ENCODE measurements around the gene SH2B2.

SH2B2 gene

DNA sequence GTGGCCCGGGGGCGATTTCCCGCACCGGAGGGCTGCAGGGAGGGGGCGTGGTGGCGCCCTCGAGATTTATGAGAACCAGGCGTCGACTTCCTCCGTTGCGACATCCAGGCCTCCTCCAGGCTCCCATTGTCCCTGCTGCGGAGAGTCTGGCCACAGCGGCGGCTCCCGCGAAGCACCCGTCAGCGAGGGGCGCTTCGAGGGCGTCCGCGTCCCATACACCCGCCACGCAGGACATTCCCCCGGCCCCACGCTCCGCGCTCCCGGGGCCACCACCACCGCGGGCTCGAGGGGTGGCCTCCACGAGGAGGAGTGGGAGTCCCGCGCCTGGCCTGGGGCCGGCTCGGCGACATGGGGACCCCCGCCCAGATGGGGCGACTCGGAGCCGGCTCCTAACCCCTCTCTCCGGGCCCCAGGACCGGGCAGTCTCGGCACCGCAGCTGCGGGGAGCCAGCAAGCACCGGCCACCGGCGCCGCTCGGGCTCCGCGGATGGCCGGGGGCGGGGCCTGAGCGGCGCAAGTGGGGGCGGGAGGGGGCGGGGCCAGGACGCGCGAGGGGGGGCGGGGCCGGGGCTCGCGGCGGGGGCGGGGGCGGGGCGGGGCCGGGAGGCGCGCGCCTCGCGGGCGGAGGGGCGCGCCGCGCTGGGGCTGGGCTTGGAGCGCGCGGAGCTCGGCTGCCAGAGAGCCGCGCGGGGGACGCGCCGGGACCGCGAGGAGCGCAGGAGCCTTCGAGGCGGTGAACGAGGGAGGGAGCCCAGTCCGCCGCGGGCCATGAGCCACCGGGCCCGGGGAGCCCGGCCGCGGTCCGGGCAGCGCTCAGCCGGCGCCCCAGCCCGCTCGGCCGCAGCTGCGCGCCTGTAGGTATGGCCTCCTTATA, at the start of gene SH2B2:
Gene SH2B2, plus strand, starts transcription at position 632 of the 874 bp plus-strand sequence. CDS start 13,683 bp downstream, outside the sequence.
- peak; percentile 19 for DNase-seq (ENCODE audit: low read depth)

DNA sequence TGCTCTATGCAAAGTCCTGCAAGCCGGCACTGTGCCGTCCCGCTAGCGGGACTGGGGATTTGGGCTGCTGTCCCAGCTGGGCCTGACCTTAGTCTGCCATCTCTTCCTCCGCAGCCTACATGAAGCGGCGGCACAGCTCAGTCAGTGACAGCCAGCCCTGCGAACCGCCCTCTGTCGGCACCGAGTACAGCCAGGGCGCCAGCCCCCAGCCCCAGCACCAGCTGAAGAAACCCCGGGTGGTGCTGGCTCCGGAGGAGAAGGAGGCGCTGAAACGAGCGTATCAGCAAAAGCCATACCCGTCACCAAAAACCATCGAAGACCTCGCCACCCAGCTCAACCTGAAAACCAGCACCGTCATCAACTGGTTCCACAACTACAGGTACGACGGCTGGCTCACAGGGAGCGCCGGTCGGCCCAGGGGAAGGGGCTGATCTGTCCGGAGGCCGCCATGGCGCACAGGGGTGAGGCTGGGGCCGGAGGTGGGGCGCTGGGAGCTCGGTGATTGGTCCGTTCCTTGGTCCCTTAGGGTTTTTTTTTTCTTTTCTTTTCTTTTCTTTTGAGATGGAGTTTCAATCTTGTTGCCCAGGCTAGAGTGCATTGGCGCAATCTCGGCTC, 47.4 kb upstream of the SH2B2 start:
- no peak for DNase-seq (ENCODE audit: low read depth)

DNA sequence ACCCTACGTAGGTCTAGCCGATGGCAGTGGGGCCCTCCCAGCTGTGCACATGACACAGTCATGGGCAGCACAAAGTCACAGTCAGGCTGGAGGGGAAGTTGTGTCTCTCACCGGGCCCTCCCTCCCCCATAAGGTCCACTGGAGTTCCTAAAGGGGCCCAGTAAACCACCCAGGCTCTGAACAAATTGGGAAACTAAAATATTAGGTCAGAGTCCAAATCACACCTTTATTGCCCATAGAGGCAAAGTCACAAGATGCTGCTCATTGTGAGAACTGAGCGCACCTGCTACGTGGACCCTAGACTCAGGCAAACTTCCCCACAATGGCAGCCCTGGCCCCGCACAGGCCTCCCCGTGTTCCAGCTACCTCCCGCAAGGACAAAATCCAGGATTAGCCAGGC, 45.2 kb upstream of the SH2B2 start:
- DNase-seq (ENCODE audit: low read depth) = no peak

DNA sequence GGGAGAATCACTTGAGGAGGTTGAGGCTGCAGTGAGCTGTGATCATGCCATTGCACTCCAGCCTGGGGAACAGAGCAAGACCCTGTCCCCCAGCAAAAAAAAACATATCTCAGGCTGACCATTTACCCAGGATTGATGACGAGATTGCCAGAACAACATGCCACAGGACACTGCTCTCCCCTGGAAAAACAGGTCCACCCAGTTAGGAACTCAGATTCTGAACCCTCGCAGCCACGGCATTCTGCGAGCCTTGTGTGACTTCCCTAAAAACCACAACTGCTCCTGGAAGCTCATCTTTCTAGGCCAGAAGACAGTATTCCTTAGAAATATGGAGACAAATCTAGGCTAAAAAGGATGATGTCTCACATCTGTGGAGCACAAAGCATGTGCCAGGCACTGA, 42.1 kb upstream of the SH2B2 start:
- DNase-seq (ENCODE audit: low read depth) = no peak

DNA sequence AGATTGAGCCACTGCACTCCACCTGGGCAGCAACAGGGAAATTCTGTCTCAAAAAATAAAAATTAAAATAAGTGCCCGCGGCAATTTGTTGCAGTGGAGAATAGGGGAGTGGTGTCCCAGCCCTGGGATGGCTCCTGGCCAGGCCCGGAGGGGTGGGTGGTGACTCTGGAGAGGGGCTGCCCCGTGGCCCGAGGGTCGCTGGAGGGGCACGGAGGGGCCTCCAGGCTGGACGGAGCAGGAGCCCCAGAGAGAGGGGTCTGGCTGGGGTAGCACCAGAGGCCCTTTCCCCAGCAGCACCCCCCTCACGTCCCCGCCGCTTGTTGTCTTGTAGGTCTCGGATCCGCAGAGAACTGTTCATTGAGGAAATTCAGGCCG, 38.6 kb upstream of the SH2B2 start:
- DNase-seq (ENCODE audit: low read depth) = no peak

DNA sequence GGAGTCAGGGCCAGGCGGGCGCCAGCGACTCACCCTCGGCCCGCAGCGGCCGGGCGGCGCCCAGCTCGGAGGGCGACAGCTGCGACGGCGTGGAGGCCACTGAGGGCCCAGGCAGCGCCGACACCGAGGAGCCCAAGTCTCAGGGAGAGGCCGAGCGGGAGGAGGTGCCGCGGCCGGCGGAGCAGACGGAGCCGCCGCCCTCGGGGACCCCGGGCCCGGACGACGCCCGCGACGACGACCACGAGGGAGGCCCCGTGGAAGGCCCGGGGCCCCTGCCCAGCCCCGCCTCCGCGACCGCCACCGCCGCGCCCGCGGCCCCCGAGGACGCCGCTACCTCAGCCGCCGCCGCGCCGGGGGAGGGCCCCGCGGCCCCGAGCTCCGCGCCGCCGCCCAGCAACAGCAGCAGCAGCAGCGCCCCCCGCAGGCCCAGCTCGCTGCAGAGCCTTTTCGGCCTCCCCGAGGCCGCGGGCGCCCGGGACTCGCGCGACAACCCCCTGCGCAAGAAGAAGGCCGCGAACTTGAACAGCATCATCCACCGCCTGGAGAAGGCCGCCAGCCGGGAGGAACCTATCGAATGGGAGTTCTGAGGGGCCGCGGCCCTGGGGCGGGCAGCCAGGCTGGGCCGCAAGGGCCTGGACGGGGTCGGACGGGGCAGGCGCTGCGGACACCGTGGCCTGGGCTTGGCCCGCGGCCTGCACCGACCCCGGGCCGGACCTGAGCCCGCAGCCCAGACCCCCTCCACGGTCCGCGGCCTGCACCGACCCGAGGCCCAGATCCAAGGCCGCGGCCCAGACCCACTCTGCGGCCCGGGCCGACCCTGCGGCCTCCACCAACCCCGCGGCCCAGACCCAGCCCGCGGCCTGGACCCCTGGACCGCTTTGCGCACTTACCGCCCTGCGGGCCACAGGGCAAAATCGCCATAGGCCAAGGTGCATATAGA, 37.9 kb upstream of the SH2B2 start:
- DNase-seq (ENCODE audit: low read depth) = no peak

DNA sequence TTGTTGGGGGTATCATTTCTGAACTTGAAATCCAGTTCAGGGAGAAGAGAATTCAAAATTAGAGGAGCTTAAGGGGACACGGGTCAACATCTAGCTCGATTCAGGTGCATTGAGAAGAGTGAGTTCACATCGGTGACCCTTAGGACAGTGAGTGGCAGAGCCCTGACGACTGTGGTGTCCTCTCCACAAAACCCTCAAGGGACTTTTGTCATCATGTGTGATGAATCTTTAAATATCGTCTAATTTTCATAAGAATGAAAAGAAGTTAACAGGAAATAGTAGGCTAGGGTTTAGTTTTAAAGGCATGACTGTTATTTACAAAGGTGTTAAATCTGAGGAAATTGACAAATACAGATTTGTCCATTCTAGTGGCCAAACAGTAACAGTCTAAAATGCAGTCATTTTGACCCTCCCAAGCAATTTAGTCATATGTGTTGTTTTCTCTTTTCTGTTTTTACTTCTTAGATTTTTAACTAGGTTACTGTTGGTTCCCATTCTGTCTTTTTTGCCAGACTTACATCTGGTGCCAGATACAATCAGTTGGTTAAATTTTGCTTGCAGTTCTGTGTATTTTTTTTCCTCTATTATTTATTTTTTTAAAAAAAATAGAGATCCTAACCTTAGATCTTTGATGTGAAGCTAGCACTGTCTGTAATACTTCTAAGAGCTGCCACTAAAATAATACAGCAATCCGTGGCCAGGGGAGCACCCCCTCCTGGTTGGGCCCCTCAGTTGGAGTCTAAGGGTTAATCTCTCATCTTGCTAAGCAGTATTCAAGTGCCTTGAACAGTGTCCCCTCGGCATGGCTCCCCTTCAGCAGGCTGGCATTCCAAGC, 34.9 kb upstream of the SH2B2 start:
- no peak for DNase-seq (ENCODE audit: low read depth)

DNA sequence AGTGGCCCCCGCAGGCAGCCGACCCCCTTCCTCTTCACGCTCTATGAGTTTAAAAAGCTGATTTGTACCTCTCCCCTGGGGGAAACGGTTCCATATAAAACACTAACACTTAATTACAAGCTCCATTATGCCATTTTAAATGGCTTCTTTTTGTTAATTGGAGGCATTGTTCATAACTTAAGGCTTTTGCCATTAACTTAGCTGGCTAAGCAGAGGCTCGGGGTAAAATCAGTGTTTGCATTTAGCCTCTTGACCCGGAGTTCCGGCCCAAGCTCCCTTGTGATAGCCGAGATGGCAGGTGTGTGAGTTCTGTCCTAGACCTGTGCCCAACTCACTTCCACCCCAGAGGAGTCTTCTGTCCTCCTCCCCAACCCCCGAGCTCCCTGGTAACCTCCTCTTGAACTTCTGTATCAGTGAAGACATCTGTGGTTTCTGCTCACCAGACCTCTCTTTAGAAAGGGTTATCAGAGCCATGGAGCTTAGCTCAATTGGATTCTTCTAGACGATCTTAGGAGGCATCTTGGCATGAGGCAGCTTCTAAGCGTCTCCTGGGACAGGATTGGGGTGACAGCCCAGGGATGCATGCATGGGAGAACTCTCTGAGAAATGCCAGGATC, 34.2 kb upstream of the SH2B2 start:
- no peak for DNase-seq (ENCODE audit: low read depth)

DNA sequence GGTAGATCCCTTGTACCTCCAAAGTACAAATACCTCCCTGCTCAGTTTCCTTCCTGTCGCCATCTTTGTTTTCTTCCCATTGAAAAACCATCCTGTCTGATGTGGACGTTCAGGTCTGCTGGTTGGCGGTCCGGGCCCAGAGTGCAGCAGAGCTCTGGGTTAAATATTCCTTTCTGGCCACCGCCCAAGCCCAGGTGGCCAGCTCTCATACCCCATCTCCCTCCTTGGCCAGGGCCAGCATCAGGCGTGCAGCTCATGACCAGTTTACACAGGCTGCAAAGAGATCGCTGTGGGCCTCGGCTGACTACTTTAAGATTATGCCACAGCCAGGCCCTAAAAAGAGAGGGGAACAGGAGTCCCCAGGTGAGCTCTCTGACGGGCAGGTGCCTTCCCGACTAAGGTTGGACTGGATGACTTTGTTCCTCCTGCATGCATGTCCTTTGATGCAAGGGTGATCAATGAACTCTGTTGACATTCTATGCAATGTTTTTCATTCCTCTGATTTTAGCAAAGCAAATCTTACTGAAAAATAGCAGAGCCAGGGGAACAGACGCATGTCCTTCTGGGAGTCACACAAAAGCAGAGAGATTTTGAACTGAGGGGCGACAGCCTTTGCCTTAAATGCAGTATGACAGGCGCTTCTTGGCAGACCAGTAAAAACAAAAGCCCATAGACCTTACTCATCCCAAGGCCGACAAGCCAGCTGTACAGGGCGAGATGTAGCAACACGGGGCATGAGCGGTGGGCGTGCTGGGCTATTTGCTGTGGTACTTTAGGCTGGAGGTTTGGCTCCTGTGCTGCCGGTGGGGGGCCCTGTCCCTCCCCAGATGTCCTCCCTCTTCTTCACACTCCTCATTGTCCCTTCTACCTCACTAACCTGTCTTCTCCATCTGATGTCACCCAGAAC, 33.3 kb upstream of the SH2B2 start:
- DNase-seq (ENCODE audit: low read depth) = no peak

DNA sequence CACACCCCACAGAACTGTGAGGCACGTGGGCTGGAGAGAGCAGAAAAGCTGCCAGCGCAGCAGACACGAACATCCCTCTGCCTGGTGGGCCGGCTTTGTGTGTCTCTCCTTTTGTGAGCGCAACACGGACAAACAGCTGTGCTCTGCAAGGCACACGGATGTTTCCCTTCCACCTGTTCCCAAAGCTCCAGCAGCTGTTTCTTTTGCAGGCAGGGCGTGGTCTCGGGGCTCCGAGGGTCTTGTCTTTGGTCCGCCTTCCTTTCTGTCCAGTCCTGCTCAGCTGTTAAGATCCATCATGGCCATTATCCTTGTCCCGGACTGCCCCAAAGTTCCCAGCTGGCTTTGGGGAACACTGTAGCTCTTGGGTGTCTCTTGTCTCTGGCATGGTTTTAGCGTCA, 32.7 kb upstream of the SH2B2 start:
- DNase-seq (ENCODE audit: low read depth) = no peak

DNA sequence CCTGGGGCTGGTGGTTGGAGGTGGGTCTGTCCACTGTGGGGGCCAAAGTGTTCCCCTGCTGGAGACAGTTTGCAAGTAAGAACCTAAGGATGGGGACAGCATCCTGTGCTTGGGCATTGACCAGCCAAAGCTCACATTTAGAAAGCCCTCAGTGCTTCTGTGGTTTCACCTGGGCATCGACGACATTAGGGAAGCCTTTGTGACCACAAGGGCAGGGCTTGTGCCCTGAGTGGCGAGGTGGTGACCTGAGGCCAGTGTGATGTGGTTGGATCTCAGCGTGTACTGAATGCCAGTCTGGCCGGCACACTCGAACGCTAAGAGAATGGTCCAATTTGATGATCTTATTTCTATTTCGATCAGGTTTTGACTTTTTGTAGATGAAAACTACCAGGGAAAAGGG, 32.1 kb upstream of the SH2B2 start:
- DNase-seq (ENCODE audit: low read depth) = no peak

DNA sequence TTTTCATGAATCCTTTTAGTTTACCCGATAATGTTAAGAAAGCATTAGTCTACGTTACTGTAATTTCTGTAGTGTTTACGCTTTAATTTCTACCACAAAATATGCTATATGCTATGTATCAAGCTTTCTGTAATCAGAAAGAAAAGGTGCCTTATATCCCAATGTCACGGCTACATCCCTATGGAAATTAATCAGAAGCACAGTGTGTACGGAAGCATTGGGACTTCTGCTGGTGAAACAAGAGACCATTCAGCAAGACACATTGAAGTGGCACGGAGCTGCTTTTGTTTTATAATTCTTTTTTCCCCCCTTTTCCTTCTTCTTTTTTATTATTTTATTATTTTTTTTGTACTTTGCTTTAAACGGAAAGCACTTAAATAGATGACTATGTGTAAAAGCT, 31.2 kb upstream of the SH2B2 start:
- DNase-seq (ENCODE audit: low read depth) = no peak

DNA sequence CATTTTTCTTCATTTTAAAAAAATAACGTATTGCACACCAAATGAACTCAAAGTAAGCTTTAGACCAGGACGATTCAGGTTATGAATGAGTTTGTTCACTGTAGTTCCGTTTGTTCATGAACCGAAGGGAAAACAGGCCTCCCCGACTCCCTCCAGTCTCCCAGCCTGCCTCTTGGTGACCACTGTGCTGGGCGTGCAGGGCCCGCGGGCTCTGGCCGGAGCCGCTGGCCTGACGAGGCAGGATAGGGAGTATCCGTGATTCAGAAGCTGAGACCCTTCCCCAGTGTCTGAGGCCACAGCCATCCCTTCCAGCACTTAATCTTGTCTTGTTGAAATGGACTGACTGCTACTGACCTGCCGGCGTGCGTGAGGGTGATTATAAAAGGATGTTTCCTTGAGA, 30.8 kb upstream of the SH2B2 start:
- DNase-seq (ENCODE audit: low read depth) = no peak

DNA sequence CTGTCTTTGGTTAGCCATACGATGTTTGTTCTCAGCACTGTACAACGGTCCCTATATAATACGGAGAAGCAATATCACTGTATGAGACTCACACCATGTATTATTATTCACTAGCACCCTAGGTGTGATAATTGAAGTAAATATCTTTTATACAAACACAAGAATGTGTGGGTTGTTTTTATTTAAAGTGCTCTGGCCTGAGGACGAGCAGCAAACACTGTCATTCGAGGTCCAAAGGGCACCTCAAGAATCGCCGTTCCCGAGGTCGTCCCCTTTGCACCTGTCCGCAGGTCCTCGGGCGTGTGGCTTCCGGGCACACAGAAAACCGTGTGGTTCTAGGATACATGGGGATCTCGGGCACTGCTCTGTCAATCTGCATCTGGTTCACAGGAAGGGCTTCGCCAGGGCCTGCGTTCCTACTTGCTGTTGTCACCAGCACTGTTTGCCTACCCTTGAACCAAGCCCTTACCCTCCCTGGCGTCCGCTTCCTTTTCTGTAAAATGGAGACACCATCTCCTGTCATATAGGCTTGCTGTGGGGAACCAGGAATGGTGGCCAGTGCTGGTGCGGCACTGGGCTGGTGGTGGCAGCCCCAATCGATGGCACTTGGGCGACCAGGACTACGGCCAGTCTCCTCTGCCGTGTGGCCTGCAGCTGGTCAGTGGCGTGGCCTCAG, 28.5 kb upstream of the SH2B2 start:
- no peak for DNase-seq (ENCODE audit: low read depth)

DNA sequence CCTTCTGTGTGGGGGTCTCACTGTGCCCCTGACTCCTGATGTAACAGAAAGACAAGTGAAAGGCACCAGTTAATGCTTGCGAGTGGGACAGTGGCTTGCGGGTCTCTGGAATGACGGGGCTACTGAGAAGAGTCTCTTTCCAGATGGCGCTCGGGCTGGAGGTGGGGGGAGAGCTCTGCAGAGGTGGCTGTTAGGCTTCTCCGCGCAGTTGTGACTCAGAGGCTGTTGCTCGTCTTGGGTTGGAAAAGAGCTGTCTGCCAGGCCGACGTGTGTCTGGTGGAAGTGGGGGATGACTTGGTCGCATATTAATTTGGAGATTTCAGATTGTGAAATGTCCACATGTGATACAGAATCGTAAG, 27.9 kb upstream of the SH2B2 start:
- DNase-seq (ENCODE audit: low read depth) = no peak

DNA sequence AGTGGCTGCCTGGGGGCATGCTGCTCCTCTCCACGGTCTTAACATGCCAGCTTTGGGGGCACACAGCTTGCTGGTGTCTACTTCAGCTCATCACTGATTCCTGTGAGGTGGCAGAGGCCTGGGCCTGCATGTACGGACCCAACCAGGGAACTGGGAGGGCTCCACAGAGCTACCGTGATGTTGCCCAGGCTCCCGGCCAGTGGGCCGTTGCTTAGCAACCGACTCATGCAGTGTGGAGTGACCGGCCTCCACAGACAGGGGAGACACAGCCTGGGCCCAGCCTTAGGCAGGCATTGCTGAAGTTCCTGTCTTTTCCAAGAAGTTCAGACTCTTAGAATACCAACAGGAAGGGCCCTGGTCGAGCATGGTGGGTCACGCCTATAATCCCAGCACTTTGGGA, 25.8 kb upstream of the SH2B2 start:
- no peak for DNase-seq (ENCODE audit: low read depth)

DNA sequence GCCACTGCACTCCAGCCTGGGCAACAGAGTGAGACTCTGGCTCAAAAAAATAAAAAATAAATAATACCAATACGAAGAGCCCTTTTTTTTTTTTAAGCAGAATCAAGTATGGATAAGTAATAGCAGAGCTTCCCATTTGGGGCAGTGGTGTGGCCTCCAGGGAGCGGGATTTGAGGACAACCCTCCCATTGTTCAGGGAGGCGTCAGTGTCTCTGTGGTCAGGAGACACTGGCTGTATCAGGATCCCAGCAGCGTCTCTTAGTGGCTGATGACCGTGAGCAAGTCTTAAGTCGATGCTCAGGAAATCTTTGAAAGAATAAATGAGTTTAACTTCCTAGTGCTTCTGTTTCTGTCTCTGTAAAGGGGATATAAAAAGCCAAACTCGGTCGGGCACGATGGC, 25.2 kb upstream of the SH2B2 start:
- DNase-seq (ENCODE audit: low read depth) = no peak

DNA sequence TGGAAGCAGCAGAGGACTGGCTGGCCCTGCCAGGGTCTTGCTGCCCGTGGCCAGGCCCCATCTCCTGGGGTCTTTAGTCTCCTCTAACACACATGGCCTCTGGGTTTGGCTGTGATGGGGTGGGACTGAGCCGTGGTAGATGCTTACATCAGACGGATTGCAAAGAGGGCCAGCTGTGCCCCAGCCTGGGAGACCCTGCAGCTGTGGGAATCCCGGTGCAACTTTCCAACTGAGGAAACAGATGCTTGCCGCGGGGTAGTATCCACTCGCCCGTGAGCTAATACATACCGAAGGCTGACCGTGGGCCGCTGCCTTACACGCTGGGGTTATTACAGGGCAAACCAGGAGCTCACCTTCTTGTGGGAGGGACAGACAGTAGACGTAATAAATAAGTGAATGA, 24.1 kb upstream of the SH2B2 start:
- DNase-seq (ENCODE audit: low read depth) = no peak

DNA sequence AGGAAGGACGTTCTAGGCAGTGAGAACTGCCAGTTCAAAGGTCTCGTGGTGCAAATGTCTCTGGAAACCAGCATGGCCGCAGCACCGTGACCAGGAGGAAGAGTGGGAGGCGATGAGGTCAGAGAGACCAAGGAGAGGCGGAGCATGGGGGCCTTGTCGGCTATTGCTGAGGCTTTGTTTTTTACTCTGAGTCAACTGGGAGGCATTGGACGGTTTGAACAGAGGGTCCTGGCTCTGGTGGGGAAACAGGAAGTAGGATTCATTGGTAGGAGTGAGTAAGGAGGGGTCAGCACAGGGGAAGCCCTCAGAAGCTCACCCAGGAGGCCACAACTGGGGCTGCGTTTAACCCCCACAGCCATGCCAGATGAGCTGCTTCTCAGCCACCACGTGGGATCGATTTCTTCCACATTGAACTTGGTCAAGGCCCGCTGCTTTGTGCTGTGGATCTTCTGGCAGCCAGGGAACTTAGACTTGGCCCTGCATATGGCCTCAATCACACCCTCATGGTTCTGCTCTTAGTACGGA, 22.2 kb upstream of the SH2B2 start:
- no peak for DNase-seq (ENCODE audit: low read depth)

DNA sequence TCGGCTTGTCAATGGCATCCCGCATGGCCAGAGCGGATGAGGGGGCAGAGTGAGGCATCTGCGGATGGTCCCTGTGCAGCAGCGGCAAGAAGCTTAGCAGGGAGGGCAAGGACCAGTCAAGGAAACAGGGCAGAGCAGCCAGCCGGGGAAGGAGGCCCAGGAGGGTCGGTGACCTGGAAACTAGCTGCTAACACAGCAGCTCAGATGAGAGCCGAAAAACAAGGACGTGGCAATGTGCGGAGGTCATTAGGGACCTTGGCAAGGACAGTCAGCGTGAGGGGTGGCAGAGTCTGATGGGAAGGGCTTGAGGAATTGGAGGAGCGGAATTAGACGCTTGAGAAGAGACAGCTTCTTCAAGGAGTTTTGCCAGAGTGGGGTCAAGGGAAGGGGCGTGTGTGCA, 20.1 kb upstream of the SH2B2 start:
- no peak for DNase-seq (ENCODE audit: low read depth)

All from stimulated activated CD4-positive, alpha-beta T cell treated with anti-CD3 and anti-CD28 coated beads, Interleukin-2, amount 100 ng/mL, for 4 hours (primary cell).